Astrocyte (in vitro differentiated cells and primary cell): ENCODE results near the gene MAML2.

Experiments
- CTCF ChIP-seq: IDR thresholded peaks from 2 replicates; pipeline ENCODE4 v1.5.1; 2011; ENCODE audit warnings: low read depth, mild to moderate bottlenecking, inconsistent platforms, low read length, moderate library complexity; ENCODE audit not compliant: insufficient read depth
- EZH2 ChIP-seq: IDR thresholded peaks from 2 replicates; pipeline ENCODE4 v1.6.1; 2012; ENCODE audit warnings: mild to moderate bottlenecking, low read length, inconsistent platforms; ENCODE audit not compliant: insufficient read depth

- TF ChIP-seq CTCF: no peak
- TF ChIP-seq EZH2: no peak
Measured at GRCh38 chr11:96340555-96340885, 2.5 kb downstream of the MAML2 start.
